OCI-M2 (cell line): Measurements from ENCODE around the gene KLF16.

Experiments
- DNase-seq: peaks from one replicate; lab custom pipeline; 2025; ENCODE audit not compliant: unreplicated experiment; lab: John Stamatoyannopoulos, UW

Gene KLF16

DNA sequence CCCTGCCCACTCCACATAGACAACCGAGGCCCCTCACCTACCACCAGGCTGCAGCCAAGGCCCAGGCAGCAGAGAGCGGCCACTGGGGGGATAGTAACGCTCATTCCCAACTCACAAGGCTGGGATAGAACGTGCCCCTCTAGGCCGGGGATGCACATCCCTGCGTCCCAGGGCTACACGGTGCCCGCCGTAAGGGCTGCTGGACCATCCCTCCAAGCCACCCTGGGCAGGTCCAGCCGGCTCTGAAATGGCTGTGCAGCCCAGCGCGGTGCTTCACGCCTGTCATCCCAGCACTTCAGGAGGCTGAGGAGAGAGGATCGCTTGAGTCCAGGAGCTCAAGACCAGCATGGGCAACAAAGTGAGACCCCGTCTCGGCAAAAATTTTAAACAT lies 18.3 kb downstream of the KLF16 start:
- DNase-seq, result no peak

DNA sequence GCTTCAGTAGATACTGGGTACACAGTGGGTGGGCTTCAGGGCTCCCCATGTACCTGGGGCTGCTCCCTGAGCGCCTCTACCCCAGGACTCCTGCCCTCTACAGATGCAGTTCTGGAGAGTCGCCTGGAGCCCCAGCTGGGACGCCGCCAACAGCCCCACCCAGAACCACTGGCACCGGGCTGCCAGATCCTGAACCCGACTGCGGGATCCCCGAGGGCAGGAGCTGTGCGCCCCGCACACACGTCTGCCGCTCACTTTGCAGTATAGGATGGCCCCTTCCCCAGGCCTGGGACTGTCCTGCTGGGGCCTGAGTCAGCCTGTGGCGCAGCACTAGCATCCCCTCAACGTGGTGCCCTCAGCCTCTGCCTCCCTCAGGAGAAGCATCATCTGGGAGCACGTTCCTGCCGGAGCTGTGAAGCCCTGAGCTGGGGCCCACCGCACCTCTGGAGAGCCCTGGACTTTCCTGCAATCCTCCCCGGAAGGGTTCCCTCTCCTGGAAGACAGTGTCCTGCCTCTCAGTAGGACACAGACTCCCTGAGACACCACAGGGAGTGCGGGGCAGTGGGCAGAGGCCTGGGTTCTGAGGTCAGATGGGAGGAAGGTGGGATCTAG lies 18.8 kb downstream of the KLF16 start:
- no peak for DNase-seq

DNA sequence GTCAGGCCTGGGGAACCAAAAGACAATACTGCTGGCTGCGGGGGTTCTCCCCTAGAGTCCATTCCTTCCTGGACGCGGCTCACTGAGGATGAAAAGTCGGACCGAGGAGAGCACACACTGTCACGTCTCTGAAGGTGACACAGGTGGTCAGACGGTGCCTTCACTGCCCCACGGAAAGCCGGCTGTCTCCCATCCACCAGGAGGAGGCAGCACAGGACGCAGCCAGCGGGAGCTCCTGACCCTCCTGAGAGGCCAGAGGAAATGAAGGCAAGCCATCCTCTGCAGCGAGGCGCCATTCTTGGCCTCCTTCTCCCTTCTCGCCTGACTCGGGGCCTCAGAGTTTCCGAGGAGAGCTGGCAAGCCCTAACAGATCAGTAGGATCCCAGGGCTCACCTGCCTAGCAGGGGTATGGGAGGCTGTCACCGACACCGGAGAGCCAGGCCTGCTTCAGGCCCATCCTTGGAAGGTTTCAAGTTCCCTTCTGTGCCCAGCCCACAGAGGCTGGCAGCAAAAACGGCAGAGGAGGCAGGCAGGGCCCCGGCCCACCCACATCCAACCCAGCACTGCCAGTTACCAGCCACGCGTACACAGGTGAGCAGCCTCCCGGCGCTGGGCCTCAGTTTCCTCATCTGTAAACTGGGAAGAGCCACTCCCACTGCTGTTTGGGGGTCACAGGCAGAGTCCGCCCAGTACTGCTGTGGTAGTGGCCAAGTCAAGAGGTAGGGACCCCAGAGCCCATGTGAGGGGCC lies 19.6 kb downstream of the KLF16 start:
- DNase-seq, result no peak

DNA sequence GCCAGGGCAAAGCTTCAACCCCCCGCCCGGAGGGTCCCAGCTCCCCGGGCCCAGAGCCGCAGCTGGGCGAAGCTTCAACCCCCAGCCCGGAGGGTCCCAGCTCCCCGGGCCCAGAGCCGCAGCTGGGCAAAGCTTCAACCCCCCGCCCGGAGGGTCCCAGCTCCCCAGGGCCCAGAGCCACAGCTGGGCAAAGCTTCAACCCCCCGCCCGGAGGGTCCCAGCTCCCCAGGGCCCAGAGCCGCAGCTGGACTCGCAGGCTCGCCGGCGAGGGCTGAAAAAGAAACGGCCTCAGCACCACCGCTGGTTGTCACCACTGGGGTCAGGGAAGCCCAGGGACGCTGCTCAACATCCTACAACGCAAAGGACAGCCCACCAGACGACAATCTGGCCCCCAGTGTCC lies 20.3 kb downstream of the KLF16 start:
- no peak for DNase-seq

DNA sequence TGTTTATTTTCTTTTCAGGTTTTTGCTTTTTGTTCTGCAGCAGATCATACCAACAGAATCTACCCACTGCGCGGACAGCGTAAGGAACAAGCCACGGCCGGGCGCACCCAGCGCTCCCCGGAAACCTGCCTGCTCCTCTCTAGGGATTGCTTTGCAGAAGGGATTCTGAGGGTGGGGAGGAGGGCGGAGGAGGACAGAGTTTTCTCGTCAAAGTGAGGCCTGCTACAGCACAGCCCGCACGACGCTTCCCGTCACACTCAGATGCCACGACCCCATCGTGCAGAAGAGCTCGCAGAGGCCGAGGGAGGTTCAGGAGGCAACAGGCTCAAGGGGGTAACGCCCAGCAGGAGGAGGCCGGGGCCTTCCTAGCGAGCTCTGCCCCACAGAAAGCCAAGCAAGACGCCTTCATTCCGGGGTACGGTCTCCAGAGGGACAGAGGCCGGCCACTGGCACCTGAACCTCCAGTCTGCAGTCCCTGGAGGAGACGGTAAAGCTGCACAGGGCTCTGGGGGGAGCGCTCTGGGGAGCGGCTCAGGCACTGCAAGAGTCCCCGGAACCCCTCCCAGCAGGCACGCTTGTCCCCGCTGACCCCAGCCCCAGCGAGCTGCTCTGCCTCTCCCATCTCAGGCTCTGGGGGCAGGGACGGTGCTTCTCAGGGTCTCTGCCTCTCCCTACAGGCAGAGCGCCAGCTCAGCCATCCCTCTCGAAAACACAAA lies 22.0 kb downstream of the KLF16 start:
- no peak for DNase-seq

DNA sequence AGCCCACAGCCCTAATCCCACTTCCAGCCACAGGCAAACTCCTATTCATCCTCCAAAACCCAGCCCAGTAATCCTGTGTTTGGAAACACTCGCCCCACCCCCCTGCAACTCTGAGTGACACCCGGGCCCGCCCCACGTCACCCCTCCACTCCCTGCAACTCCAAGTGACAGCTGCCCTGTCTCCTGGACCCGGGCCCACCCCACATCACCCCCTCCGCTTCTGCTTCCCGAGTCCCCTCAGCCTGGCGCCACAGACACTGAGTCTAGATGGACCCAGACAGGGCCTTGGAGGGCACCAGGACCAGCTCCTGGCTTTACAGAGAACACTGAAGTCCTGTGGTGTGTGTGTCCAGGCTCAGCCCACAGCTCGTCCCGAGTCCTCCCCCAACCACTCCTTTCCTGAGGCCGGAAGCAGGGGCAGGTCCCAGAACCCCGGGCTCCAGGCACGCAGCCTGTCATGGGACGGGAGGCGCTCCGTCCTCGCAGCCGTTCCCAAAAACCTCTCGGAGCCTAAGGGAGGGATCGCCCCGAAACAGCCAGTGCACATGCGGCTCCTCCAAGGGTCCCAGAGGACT lies 22.8 kb downstream of the KLF16 start:
- no peak for DNase-seq

DNA sequence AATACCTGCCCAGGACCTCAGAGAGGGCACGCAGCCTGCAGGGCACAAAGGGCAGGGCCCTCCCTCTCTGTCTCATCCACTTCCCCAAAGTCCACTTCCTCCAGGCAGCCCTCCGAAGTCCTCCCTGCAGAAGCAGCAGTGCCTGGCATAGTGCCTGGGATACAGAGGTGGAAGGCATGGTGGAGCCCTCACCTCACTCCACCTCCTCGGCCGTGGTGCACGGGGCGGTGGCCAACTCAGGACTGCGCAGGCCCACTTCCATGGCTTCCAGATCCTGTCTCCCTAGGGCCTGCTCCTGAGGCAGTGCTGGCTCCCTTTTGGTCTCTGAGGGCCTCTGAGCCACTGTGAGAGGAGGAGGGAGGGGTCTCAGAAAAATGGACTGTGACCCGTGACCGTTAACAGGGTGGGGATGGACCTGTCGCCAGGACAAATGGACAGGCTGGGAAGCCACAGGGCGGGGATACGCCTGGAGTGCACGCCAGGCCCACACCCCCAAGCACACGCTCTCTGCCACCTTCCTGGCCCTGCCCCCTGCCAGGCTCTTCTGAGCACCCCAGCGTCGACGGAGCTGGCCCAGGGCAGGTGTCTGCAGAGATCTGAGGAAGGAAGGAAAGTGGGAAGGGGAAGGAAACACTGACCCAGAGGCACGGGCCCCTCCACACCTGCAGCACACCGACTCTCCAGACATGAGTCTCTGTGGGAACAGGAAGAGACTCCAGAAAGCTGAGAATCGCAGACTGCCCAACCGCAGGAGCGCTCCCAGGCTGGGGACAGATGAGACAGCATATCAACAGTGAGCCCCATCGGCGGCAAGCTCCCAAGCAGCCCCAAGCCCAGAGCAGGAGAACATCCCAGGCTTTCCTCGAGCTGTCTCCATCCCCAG lies 23.5 kb downstream of the KLF16 start:
- no peak for DNase-seq

DNA sequence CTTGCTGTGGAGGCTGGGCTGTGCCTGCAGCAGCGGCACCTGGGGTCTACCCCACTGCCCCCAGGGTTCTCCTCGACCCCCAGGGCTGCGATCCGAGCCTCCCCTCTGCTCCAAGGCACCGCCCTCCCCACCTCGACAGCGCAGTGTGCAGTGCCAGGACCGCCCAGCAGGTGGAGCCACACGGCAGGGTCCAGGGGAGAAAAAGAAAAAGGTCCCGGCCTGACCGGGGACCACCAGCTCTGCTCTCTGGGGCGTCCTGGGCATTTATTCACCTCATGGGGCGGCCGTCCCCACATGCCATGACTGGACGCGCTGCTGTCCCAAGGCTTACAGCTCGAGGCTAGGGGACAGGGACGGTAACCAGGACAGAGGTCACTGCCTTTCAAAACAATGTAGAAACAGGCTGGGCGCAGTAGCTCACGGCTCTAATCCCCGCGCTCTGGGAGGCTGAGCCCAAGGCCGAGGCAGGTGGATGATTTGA lies 25.7 kb downstream of the KLF16 start:
- DNase-seq, result no peak

DNA sequence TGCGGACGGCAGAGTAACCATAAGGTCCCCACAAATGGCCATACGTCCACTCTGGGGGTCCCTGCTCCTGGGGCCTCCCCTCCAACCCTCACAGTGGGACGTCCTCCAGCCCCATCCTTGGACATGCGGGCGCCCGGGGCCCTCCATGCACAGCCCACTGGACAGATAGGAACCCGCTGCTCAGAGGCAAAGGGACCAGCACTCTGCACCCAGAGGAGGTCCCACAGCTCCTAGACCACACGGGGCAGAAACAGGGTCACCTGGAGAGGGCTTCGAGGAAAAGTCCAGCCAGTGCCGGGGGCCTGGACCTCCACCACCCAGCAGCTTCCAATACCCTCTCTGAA lies 26.2 kb downstream of the KLF16 start:
- no peak for DNase-seq

DNA sequence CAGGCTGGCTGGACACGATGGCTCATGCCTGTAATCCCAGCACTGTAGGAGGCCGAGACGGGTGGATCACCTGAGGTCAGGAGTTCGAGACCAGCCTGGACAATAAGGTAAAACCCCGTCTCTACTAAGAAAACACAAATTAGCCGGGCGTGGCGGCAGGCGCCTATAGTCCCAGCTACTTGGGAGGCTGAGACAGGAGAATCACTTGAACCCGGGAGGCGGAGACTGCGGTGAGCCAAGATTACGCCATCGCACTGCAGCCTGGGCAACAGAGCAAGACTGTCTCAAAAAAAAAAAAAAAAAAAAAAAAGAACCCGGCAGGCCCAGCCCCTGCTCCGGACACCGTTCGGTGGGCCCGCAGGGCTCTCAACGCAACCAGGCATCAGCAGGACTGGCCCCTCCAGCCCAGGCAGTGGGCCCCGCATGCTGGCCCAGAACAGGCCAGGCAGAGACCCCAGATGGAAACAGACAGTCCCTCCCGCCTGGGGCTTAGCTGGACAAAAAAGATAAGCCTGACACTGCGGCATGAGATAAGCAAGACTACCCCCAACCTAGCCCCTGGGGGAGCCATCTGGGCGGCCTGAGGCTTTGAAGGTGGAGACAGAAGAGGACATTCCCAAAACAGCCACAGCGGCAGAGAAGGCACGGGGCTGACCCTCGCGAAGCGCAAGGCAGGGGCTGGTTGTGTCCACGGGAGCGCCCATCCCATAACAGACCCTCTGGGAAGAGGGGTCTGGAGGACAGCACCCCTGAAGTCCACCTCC lies 26.7 kb downstream of the KLF16 start:
- DNase-seq, result peak; percentile 64

DNA sequence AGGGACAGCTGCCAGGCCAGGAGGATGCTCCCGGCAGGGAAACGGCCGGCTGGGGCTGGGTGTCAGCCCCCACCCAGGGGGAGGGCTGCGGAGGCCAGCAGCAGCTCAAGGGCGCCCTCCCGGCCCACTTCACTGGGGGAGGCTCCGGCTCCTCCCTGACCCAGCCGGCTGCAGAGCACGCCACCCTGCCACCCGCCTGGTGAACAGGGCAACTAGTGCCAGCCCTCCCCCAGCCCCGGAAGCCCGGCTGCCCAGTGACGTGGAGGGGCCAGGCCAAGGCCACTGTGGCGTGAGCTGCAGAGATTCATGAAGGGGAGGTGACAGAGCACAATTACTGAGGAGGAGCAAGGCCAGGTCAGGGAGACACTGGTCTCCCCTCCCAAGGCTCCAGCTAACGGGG lies 29.8 kb downstream of the KLF16 start:
- no peak for DNase-seq

DNA sequence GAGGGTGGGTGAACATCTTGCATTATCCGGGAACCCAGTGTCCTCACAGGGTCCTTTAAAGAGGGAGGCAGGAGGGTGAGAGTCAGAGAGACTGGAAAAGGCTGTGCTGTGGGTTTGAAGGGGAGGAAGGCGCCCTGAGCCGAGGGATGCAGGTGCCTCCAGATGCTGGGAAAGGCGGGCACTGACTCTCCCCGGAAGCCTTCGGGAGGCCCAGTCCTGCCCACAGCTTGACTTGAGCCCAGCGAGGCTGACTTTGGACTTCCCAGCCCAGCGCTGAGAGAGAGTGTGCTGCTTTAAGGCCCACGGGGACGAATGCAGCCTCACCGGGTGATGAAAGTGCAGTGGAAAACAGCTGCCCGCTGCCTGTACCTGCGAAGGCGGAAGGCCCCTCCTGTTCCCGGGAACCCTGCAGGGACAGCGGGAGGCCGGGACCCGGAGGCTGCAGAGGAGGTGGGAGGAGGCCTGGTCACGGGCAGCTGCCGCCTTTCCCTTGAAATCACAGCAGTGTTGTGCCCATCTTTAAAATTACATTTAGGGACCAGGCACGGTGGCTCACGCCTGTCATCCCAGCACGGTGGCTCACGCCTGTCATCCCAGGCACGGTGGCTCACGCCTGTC lies 31.2 kb downstream of the KLF16 start:
- DNase-seq, result no peak

DNA sequence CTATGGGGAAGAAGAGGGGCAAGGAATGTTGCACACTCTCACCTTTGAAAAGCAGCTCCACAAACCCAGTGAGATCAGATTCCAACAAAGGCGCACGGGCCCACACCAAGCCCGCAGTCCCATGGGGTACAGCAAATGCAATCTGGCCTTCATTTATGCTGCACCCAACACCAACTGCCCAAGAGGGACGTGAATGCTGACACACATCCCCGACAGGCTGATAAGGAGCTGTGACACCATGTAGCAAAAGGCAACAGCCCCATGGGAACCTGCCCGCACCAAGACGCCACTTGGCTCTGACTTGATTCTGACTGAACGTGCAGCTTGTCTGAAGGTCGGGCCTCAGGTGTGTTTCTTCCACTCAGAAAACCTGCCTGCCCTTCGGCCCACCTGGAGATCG lies 32.4 kb downstream of the KLF16 start:
- no peak for DNase-seq

DNA sequence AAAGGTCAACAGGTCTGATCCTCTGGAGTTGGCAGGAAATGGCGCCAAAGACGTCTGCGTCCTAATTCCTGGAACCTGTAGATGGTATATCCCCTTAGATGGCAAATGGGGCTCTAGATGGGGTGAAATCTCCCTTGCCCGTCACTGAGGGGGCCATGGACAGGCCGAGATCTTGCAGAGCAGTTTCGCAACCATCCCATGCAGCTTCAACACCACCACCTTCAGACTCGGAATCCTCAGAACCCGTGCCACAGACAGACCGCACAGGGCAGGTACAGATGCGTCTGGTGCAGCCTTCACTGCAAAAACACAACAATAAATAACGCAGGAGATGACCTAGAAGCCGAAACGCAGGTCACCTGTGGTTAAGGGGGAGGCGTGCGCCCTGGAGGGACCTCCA lies 32.8 kb downstream of the KLF16 start:
- no peak for DNase-seq

DNA sequence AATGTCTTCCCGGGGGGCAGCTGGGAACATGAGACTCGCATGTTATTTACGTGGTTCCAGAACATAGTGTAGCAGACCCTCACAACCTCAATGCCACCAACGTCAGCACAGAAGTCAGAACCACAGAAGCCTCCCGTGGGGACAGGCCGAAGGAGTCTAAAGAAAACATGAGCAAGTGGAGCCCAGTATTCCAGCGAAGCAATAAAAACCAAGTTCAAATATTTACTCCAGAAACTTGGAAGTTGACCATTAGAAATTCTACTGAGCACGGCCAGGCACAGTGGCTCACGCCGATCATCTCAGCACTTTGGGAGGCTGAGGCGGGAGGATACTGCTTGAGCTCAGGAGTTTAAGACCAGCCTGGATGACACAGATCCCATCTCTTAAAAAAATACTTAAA lies 33.4 kb downstream of the KLF16 start:
- DNase-seq, result no peak

DNA sequence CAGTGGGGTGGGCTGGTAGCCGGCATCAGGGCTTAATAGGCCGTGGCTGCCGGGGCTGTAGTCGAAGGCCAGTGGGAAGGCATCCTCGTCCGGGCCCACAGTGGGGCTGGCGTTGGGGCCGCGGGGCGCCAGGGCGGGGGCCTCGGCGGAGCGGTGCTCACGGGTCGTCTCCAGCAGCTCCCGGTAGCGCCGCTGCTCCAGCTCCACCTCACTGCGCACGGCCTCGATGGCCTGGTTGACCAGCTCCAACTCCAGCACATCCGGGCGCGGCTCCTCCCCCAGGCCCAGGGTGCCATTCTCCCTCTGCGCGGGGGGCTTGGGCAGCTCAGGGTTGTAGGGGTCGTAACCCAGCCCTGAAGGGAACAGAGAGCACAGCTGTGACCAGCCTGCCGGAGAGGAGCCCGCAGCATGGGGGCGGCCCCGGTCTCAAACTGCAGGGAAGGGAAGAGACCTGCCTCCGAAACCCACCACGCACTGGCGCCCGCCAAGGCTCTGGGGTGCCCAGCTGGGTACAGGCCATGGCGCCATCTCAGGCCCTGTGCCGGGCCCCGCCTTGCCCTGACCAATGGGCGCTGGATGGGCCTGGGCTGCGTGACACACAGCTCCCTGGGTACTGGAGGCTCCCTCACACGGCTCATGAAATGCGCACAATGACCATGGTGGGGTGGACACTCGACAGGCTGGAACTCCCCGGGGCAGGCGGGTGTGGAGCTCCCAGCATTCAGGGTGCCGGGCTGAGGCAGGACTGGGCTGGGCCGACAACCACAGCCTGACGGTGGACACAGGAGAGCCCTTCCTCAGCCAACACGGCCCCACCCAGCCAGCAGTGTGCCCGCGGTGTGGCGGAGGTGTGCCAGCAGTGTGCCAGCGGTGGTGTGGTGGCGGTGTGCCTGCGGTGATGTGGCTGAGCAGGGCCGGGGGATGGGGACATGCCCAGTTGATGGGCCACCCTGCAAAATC lies 34.8 kb downstream of the KLF16 start:
- no peak for DNase-seq

DNA sequence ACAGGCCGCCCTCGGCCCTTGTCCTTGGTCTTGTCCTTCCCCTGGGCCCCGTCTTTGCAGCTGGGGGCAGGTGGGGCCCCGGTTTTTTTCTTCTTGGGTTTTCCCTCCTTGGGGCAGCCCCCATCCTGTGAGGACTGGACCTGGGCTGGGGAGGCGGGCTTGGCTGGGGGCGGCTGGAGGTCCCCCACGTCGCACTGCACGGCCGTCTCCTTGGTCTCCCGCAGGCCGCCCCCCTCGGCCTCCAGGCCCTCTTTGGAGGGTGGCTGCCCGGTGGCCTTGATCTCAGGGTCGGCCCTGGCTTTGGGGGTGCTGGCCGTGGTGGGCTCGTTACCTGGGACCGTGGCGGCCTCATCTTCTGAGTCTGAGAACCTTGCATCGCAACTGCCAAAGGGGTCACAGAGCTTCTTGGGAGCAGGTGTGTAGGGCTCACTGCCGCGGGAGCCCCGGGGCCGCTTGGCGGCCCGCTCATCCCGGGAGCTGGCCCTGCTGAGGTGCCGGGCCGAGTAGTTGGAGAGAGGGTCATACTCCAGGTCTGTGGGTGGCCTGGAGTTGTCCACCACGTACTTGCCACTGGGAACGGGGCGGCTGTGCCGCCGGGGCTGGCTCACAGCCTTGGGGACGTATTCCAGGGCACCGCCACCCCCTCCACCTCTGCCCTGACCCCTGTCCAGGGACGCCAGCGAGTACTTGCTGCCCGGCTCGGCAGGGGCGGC lies 35.7 kb downstream of the KLF16 start:
- no peak for DNase-seq
